GM12873 (cell line): Measurements from ENCODE around the gene PALB2.
A peak's percentile ranks its signal among the peaks of the same experiment; 100 is the strongest.

ENCODE experiments used
- TF ChIP-seq, protein P1 (sequence below): IDR thresholded peaks from 2 replicates; pipeline ENCODE4 v1.5.1; 2012; ENCODE audit warnings: low read depth, mild to moderate bottlenecking, moderate library complexity, low read length, control low read depth; ENCODE audit not compliant: insufficient read depth; ENCODE audit errors: missing control alignments

PALB2 gene

DNA sequence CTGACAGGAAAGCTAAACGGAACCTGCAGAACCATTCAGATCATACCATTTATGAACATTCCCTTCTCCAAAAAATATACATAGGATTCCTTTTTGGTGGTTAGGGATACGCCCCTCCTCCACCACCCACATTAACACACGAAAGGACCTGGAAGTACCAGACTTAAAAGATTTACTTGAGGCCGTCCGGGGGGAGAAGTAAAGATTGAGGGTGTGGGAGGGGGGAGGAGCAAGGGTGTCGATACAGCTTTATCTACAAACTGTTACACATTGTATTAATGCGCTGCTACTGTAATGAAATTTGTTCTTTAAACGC is 537 bp downstream of the PALB2 start:
- TF ChIP-seq, protein P1, sequence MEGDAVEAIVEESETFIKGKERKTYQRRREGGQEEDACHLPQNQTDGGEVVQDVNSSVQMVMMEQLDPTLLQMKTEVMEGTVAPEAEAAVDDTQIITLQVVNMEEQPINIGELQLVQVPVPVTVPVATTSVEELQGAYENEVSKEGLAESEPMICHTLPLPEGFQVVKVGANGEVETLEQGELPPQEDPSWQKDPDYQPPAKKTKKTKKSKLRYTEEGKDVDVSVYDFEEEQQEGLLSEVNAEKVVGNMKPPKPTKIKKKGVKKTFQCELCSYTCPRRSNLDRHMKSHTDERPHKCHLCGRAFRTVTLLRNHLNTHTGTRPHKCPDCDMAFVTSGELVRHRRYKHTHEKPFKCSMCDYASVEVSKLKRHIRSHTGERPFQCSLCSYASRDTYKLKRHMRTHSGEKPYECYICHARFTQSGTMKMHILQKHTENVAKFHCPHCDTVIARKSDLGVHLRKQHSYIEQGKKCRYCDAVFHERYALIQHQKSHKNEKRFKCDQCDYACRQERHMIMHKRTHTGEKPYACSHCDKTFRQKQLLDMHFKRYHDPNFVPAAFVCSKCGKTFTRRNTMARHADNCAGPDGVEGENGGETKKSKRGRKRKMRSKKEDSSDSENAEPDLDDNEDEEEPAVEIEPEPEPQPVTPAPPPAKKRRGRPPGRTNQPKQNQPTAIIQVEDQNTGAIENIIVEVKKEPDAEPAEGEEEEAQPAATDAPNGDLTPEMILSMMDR = no peak

DNA sequence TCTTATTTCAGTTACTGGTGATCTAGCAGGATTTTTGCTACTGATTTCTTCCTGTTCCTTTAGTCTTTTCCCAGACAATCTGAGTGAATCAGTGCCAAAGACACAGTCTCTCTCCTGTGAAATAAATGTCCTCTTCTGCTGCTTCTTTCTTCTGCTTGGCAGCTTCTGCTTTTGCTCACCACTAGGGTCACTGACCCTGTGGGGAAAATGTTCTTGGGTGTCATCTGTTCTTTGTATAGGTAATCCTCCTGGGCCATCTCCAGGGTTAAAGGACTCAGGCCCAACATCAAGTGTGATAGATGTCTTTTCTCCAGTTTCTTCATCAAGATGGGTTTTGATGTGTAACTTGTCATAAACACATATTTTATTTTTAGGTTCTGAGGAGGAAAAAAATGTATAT is 5.2 kb downstream of the PALB2 start:
- TF ChIP-seq, protein P1 = peak; percentile 21

DNA sequence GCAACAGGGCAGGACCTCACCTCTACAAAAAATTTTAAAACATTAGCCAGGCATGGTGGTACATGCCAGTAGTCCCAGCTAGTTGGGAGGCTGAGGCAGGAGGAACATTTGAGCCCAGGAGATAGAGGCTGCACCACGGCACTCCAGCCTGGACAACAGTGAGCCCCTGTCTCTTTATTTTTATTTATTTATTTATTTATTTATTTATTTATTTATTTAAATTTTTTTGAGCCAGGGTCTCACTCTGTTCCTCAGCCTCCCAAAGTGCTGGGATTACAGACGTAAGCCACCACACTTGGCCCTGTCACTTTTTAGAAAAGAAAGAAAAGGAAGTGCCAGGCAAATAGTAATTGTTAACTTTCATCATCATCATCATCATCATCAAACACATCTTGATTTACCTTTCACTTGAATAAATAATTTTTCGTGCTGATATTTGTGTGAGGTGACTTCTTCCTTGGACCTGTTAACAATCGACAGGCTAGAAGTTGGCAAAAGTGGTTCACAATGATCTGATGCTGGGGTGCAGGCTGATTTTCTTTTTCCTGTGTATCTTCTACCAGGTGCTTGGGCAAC is 6.6 kb downstream of the PALB2 start:
- TF ChIP-seq, protein P1 = no peak

DNA sequence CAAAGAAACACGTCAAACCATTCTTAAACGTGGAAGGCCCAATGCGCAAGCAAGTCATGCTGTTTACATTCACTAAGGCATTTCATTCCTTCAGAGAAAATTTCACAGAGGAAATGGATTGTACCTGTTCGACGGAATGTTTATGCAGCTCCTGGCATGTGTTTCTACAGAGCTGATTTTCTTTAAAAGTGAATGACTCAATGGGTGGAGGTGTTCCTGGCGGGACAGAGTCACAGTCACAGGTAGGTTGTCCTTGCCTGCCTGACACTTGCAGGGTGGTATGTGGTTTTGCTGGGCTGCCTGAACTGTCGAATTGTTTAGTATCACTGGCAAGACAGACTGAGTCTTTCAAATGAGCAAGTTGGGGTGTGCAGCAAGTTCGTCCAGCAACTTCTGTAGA is 11.6 kb downstream of the PALB2 start:
- TF ChIP-seq, protein P1 = no peak

DNA sequence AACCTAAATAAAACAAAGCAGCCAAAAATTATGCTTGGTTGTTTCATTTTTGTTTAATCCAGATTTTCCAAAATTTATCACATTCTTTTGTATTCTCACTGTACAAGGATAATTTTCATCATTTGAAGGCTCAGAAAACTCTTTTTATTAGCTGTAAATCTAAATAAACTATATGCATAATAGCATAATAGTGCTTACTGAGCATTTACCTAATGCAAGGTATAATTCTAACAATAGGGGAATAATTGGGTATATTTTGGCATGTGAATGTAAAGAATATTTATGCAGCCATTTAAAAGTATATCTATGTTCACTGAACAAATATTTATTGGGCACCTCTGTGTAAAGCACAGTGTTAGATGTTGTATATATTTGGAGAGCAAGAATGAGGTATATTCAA is 17.0 kb downstream of the PALB2 start:
- TF ChIP-seq, protein P1 = no peak

DNA sequence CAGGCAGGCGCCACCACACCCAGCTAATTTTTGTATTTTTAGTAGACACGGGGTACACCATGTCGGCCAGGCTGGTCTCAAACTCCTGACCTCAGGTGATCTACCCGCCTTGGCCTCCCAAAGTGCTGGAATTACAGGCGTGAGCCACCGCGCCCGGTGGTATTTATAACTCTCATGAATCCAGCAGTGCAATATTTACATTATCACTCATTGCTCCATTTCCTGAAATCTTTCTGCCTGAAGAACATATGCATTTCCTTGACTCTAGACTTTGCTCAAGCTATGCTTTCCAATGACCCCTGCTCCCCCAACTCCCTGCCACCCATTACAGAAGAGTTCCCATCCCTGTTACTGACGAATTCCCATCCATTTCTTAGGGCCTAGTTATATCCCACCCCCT is 25.3 kb downstream of the PALB2 start:
- TF ChIP-seq, protein P1 = no peak

DNA sequence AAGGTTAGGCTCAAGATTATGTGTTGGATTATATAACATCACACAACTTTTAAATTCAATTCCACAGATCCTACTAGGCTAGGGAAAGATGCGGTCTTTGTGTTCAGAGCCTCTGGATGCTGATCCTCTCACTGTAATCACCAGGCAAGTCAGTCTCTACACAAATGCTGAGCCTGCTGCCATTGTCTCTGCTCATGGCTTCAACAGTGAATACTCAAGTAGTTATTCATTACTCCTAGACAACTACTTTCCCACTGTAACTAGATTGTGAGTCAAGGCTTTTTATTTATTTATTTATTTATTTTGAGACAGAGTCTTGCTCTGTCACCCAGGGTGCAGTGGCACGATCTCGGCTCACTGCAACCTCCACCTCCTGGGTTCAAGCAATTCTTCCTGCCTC is 29.2 kb downstream of the PALB2 start:
- TF ChIP-seq, protein P1 = no peak
